ENCODE data around the gene CSTPP1.
A peak's percentile ranks its signal among the peaks of the same experiment; 100 is the strongest.

The CSTPP1 gene

DNA sequence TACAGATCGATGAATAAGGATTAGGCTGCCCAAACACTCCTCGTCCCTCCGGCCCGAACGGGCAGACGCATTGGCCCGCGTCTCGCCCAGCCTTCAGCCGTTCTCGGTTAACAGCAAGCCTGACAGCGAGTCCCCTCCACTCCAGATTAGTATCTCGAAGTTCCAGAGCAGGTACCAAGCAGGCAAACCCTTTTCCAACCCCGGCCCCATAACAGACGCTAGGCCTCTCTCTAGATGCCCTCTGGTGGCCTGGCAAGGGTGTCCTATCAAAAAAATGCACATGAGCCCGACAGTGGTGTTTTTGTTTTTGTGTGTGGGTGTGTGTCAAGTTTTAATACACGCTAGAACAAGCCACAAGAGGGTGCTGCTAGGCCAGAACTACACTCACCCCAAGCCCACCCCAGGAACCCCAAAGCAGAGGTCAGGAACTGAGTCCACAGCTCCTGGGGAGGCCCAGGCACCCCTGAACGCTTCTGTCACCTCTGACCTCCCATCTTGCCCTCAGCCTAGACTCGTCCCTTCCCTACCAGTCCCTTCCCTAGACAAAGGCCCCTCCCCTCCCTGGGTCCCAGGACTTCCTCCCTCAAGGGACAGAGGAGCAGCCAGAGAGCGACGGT is 240.8 kb downstream of the CSTPP1 start:
- Histone ChIP-seq H3K9me3 (ENCODE audit: control insufficient read depth, insufficient read depth, low read length) (no peaks in the 10 kb centered on the region), H3K36me3 (ENCODE audit: control insufficient read depth, low read length) (peaks cover 40% of the 10 kb centered on the region), H3K27ac (ENCODE audit: low read depth, low read length) (peak overlapping the region; percentile 68), H3K27me3 (ENCODE audit: control insufficient read depth, low read length) (no peaks in the 10 kb centered on the region), H3K4me2 (ENCODE audit: low read length) (peak overlapping the region; percentile 95), H4K20me1 (ENCODE audit: control insufficient read depth, insufficient read depth, low read depth, low read length) (peaks cover 4% of the 10 kb centered on the region; the same call in 1 of the 2 replicates), H3K9me2 (replicated peaks; ENCODE audit: control insufficient read depth, low read length) (no peaks in the 10 kb centered on the region), H3F3A (ENCODE audit: control insufficient read depth, insufficient read depth) (no peaks in the 10 kb centered on the region), H3K4me1 (ENCODE audit: control insufficient read depth, low read length) (peaks cover 20% of the 10 kb centered on the region), H3K79me2 (ENCODE audit: control insufficient read depth, low read length) (peaks cover 43% of the 10 kb centered on the region), H3K4me3 (ENCODE audit: low read length) (peak overlapping the region; percentile 81)
- TF ChIP-seq CTCF (IDR thresholded peaks at IDR 0.05; ENCODE audit: low read depth, low read length, poor library complexity, severe bottlenecking): peak; percentile 93
- TF ChIP-seq EZH2phosphoT487 (IDR thresholded peaks at IDR 0.05; ENCODE audit: borderline replicate concordance, low read length): no peak

DNA sequence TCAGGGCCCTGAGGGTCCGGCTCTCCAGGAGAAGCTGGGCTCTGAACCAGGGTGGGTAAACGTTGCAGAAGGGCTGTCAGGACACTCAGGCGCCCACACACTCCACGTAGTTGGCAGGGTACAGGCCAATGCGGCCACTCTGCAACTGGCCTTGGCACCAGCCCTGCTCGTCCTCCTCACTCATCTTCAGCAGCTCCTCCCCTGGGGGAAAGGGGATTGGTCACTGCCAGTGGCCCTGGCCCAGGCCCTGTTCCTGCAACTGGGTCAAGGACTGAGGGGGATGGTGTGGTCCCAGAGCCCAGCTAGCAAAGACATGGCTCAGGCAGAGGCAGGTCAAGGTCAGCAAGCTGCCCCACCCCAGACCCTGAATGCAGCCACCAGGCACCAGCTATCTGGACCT is 241.3 kb downstream of the CSTPP1 start:
- no peaks in the 10 kb centered on the region for H3K9me3 ChIP-seq (ENCODE audit: control insufficient read depth, insufficient read depth, low read length)
- peak overlapping the region; percentile 95 for H3K4me2 ChIP-seq (ENCODE audit: low read length)
- H3K27ac ChIP-seq (ENCODE audit: low read depth, low read length): peak overlapping the region; percentile 68
- peak overlapping the region; percentile 81 for H3K4me3 ChIP-seq (ENCODE audit: low read length)
- H3K27me3 ChIP-seq (ENCODE audit: control insufficient read depth, low read length): no peaks in the 10 kb centered on the region
- TF ChIP-seq CTCF (IDR thresholded peaks at IDR 0.05; ENCODE audit: low read depth, low read length, poor library complexity, severe bottlenecking) (no peak), EZH2phosphoT487 (IDR thresholded peaks at IDR 0.05; ENCODE audit: borderline replicate concordance, low read length) (no peak)
- H3K4me1 ChIP-seq (ENCODE audit: control insufficient read depth, low read length): peaks cover 20% of the 10 kb centered on the region
- H4K20me1 ChIP-seq (ENCODE audit: control insufficient read depth, insufficient read depth, low read depth, low read length): peaks cover 4% of the 10 kb centered on the region; the same call in 1 of the 2 replicates
- no peaks in the 10 kb centered on the region for H3K9me2 ChIP-seq (replicated peaks; ENCODE audit: control insufficient read depth, low read length)
- H3F3A ChIP-seq (ENCODE audit: control insufficient read depth, insufficient read depth): no peaks in the 10 kb centered on the region
- peaks cover 35% of the 10 kb centered on the region for H3K36me3 ChIP-seq (ENCODE audit: control insufficient read depth, low read length)
- H3K79me2 ChIP-seq (ENCODE audit: control insufficient read depth, low read length): peaks cover 38% of the 10 kb centered on the region

DNA sequence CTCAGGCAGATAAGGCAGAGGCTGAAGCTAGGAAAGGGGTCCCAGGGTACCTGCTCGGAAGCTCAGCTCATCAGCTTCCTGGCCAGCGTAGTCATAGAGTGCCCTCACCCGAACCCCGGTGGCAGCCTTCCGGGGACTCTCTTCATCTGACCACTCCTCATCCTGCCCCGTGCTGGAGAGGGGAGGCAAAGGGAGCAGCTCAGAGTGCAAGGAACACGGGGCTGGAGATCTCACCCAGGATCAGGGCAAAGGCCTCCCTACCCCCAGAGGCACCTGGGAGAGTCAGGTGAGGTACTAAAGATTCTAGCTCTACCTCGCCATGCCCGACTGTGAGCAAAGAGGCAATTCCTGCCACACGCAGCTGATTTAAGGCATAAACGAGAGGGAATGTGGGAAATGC is 241.8 kb downstream of the CSTPP1 start:
- peaks cover 33% of the 10 kb centered on the region for H3K79me2 ChIP-seq (ENCODE audit: control insufficient read depth, low read length)
- H3F3A ChIP-seq (ENCODE audit: control insufficient read depth, insufficient read depth): no peaks in the 10 kb centered on the region
- H3K36me3 ChIP-seq (ENCODE audit: control insufficient read depth, low read length): peaks cover 30% of the 10 kb centered on the region
- no peak overlapping the region for H3K4me3 ChIP-seq (ENCODE audit: low read length)
- no peaks in the 10 kb centered on the region for H3K9me2 ChIP-seq (replicated peaks; ENCODE audit: control insufficient read depth, low read length)
- no peaks in the 10 kb centered on the region for H3K27me3 ChIP-seq (ENCODE audit: control insufficient read depth, low read length)
- H3K9me3 ChIP-seq (ENCODE audit: control insufficient read depth, insufficient read depth, low read length): no peaks in the 10 kb centered on the region
- H3K27ac ChIP-seq (ENCODE audit: low read depth, low read length): no peak overlapping the region
- TF ChIP-seq EZH2phosphoT487 (IDR thresholded peaks at IDR 0.05; ENCODE audit: borderline replicate concordance, low read length) (no peak), CTCF (IDR thresholded peaks at IDR 0.05; ENCODE audit: low read depth, low read length, poor library complexity, severe bottlenecking) (no peak)
- H4K20me1 ChIP-seq (ENCODE audit: control insufficient read depth, insufficient read depth, low read depth, low read length): peaks cover 4% of the 10 kb centered on the region; the same call in 1 of the 2 replicates
- H3K4me1 ChIP-seq (ENCODE audit: control insufficient read depth, low read length): peaks cover 20% of the 10 kb centered on the region
- no peak overlapping the region for H3K4me2 ChIP-seq (ENCODE audit: low read length)

All from DOHH2 (cell line).